Left lung (tissue), 10 donors: ENCODE measurements around the gene XXYLT1. TPM values are rescaled to one million over a fixed set of nuclear protein-coding genes. Genes with fewer than 3 reads are reported as not detected.
A peak's percentile ranks its signal among the peaks of the same experiment; 100 is the strongest.

Experiments used
- ATAC-seq: fragments of 200-7000 bp; cut with Tn5 transposase; one replicate; pipeline ENCODE4 v1.9.1; 2020; ENCODE audit warnings: moderate library complexity
- DNase-seq, 4 donors: peaks; one replicate each; pipeline ENCODE4 v3.0.0-alpha.2; 2013 to 2020
- H3K27ac ChIP-seq, 2 donors: fragments of 200-600 bp; sonication (generic) in 1 of 2; one replicate each; pipeline versions ENCODE4 v1.5.0 to v1.8.0; 2020 to 2021
- H3K27me3 ChIP-seq, 2 donors: fragments of 200-600 bp; sonication (generic) in 1 of 2; one replicate each; pipeline versions ENCODE4 v1.5.0 to v1.8.0; 2020 to 2021
- H3K36me3 ChIP-seq, 2 donors: fragments of 200-600 bp; sonication (generic) in 1 of 2; one replicate each; pipeline versions ENCODE4 v1.5.0 to v1.8.0; 2020 to 2021
- H3K4me1 ChIP-seq, 2 donors: fragments of 200-600 bp; one replicate each; pipeline ENCODE4 v1.8.0; 2021
- H3K4me3 ChIP-seq, 2 donors: fragments of 200-600 bp; sonication (generic) in 1 of 2; one replicate each; pipeline versions ENCODE4 v1.5.0 to v1.8.0; 2020 to 2021; ENCODE audit warnings: mild to moderate bottlenecking in 1 of 2
- H3K9me3 ChIP-seq, 2 donors: fragments of 200-600 bp; sonication (generic) in 1 of 2; one replicate each; pipeline versions ENCODE4 v1.5.0 to v1.8.0; 2020 to 2021
- CTCF ChIP-seq, 2 donors: fragments of 200-600 bp; sonication (generic) in 1 of 2; IDR thresholded peaks; one replicate each; pipeline versions ENCODE4 v1.5.0 to v1.8.0; 2021; ENCODE audit warnings: antibody characterized with exemption in 2 of 2
- intact Hi-C, 2 donors: fragments of 100-400 bp; cut with DNase I; formaldehyde crosslinking; loops; one replicate each; pipeline versions ENCODE4 v1.11.2 to v1.14.2; 2022
- polyA plus RNA-seq, 6 donors: library from polyadenylated mRNA; unstranded; fragments of 120-200 nt; gene quantifications; one replicate each; pipeline ENCODE4 v1.2.1, GENCODE V29; 2013; ENCODE audit not compliant: insufficient read length in 6 of 6
- total RNA-seq, 2 donors: library from RNA; stranded (reverse); fragmentation: NEBNext Ultra II Directional; extraction: Animal tissue kit (Norgen Biotek cat#: 25700); gene quantifications; one replicate each; pipeline ENCODE4 v1.2.1, GENCODE V29; 2021
- donor health status: DM: no; HTN: yes; CAD: no.
- donor health status: DM: no; HTN: no; CAD: no.

XXYLT1 gene
- total and polyA plus RNA-seq, 8 donors, result 11.3 to 31.1 (median 25.5) TPM

- intact Hi-C loops, result no loop called here
- H3K27ac ChIP-seq, result peak overlapping the region in 1 of 2 donors; percentile 68
- no peak overlapping the region for H3K4me3 ChIP-seq
- no peak for ATAC-seq
- H3K4me1 ChIP-seq, result peaks cover 13 to 51% of the 10 kb centered on the region in 2 donors
- H3K27me3 ChIP-seq, result no peaks in the 10 kb centered on the region
- no peaks in the 10 kb centered on the region for H3K36me3 ChIP-seq
- no peak for DNase-seq
- TF ChIP-seq CTCF (IDR thresholded peaks at IDR 0.05), result no peak
- H3K9me3 ChIP-seq, result no peaks in the 10 kb centered on the region
Observed at GRCh38 chr3:195165265-195165609, 105.7 kb downstream of the XXYLT1 start.

- ATAC-seq, result no peak
- no peaks in the 10 kb centered on the region for H3K27me3 ChIP-seq
Observed at GRCh38 chr3:195164573-195165264, 106.2 kb downstream of the XXYLT1 start.

GRCh38 chr3:195163719-195164572 lies 107.0 kb downstream of the XXYLT1 start:
- intact Hi-C loops, result no loop called here
- H3K27me3 ChIP-seq, result no peaks in the 10 kb centered on the region
- no peak for DNase-seq
- no peaks in the 10 kb centered on the region for H3K9me3 ChIP-seq
- peaks cover 15 to 56% of the 10 kb centered on the region in 2 donors for H3K4me1 ChIP-seq
- H3K4me3 ChIP-seq, result no peak overlapping the region
- no peak for TF ChIP-seq CTCF (IDR thresholded peaks at IDR 0.05)
- no peaks in the 10 kb centered on the region for H3K36me3 ChIP-seq
- H3K27ac ChIP-seq, result peak overlapping the region in 1 of 2 donors; percentile 68
- no peak for ATAC-seq

More at GRCh38 chr3:195164573-195165264, 106.2 kb downstream of the XXYLT1 start:
- Histone ChIP-seq H3K4me3 (no peak overlapping the region), H3K9me3 (no peaks in the 10 kb centered on the region), H3K27ac (peak overlapping the region in 1 of 2 donors; percentile 68), H3K36me3 (no peaks in the 10 kb centered on the region), H3K4me1 (peaks cover 15 to 56% of the 10 kb centered on the region in 2 donors)
- no peak for DNase-seq
- no peak for TF ChIP-seq CTCF (IDR thresholded peaks at IDR 0.05)
- intact Hi-C loops, result no loop called here

- peak overlapping the region; percentile 47 to 68 for H3K27ac ChIP-seq
- no peak for ATAC-seq
Observed at GRCh38 chr3:195162816-195163215, 108.1 kb downstream of the XXYLT1 start.

More at GRCh38 chr3:195162816-195163215, 108.1 kb downstream of the XXYLT1 start:
- Histone ChIP-seq H3K4me1 (peaks cover 15 to 56% of the 10 kb centered on the region in 2 donors), H3K4me3 (no peak overlapping the region), H3K27me3 (no peaks in the 10 kb centered on the region), H3K36me3 (no peaks in the 10 kb centered on the region), H3K9me3 (no peaks in the 10 kb centered on the region)
- no peak for DNase-seq
- intact Hi-C loops, result no loop called here
- no peak for TF ChIP-seq CTCF (IDR thresholded peaks at IDR 0.05)
